Activated CD4-positive, alpha-beta T cell treated with anti-CD3 and anti-CD28 coated beads, Interleukin-2, Interleukin-6, amounts not matched to agents 100 ng/mL and 50 ng/mL, durations not matched to agents 16 hours and 8 hours (primary cell): ENCODE measurements around the gene KIF1A.

Experiments
- DNase-seq: peaks from one replicate; pipeline ENCODE4 v3.0.0-alpha.2; 2020

The KIF1A gene

DNA sequence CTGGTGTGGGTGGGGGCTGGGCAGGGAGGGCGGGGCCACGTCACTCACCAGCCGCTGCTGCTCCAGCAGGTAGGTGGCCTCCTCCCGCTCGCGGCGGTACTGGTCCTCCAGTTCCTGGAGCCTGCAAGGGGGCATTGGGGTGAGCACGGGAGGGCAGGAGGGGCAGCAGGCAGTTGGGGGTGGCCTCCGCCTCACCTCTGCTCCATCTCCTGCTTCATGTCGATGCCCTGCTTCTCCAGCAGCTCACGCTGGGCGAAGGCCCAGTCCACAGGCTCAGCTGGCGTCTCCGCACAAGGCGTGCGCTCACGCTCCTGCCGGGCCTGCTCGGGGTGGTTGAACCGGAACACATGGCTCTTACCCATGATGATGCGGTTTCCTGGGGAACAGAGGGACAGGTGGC lies 57.0 kb downstream of the KIF1A start:
- no peak for DNase-seq

DNA sequence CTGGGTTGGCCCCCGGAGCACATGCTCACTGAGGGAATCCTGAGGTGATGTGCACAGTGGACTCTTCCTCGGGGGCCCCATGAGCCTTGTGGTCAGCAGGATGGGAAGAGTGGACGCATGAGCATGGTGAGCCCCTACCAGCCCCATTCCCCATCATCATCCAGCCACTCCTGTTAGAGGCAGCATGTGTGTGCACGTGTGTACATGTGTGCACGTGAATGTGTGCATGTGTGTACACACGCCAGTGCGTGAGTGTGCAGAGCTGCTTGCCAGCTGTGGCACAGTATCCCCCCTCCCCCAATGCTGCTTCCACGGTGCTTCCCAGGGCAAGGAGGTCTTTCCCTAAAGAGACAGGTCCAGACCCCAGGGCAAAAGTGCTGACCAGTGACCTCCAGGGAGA lies 57.8 kb downstream of the KIF1A start:
- DNase-seq: no peak

- no peak for DNase-seq
These were observed 59.3 kb downstream of the KIF1A start for GRCh38 chr2:240760576-240761246.

DNA sequence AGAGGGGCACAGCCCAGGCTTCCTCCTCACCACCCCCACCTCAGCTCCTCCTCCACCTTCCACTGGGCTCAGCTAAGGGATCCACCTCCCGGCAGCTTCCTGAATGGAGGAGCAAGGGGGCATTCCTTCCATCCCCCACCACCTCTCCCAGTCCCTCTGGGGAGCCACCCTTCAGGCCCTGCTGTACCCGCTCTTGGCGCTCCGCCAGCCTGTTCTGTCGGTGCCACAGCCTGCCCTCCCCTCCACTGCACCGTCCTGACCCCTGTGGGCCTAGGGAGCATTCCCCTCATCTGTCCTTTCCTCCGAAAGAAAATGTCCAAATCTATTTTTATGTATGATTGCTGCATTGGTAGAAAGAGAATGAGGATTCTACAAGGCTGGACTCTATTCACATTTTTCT lies 59.9 kb downstream of the KIF1A start:
- DNase-seq: no peak

DNA sequence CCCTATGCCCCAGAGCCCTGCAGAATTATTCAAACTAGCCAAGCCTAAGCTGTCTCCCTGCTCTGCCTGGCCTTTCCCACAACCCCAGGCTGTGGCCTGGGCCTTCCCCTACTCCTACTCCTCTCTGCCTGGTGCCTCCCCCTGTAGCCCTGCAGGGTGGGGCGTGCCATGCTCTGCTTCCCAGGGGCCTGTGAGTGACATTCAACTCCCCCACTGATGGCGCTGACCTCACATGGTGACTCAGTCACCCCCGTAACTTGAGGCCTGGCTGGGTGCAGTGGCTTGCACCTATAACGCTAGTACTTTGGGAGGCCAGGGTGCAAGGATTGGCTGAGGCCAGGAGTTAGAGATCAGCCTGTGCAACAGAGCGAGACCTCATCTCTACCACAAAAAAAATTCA lies 60.6 kb downstream of the KIF1A start:
- DNase-seq: no peak

DNA sequence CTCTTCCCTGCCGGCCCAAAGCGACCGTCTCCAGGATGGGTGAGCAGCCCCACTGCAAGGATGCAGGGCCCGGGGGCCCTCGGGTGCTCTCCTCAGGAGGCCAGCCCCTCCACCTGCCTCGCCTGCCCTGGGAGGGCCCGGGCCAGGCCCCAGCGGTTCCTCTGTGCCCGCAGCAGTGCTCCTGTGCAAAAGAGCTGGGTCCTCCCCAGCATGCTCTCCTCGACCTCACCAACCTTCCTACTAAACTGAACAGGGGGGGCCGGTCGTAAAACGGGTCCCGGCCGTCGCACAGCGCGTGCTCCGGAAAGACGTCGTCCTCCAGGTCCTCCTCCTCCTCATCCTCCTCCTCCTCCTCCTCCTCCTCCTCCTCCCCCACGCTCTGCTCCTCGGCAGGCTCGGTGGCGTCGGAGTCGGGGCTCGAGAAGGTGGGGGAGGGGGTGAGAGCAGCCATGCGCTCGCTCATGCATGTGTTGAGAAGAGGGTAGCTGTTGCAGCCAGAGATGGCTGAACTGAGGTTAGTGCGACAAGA lies 62.9 kb downstream of the KIF1A start:
- no peak for DNase-seq

GRCh38 chr2:240752209-240752608 lies 67.8 kb downstream of the KIF1A start:
- no peak for DNase-seq

GRCh38 chr2:240750409-240750808 lies 69.6 kb downstream of the KIF1A start:
- no peak for DNase-seq

GRCh38 chr2:240749516-240749915 lies 70.5 kb downstream of the KIF1A start:
- no peak for DNase-seq

GRCh38 chr2:240747256-240747655 lies 72.8 kb downstream of the KIF1A start:
- DNase-seq: no peak

DNA sequence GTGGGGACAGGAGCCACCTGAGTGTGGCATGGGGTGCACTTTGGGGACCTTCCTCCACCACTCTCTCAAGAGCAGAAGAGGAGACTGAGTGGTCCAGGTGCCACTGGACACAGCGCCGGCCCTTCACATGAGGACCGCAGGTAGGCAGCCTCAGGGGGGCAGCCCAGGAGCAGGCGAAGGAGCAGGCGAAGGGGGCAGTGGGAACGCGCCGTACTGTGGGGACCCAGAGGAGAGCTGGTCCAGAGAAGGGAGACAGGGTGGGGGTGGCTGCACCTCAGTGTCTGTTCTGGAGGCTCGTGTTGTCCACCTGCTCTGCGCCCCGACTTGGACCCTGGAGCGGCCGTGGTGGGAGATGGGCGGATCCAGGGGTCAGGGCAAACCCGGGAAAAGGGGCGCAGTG lies 73.3 kb downstream of the KIF1A start:
- DNase-seq: no peak

DNA sequence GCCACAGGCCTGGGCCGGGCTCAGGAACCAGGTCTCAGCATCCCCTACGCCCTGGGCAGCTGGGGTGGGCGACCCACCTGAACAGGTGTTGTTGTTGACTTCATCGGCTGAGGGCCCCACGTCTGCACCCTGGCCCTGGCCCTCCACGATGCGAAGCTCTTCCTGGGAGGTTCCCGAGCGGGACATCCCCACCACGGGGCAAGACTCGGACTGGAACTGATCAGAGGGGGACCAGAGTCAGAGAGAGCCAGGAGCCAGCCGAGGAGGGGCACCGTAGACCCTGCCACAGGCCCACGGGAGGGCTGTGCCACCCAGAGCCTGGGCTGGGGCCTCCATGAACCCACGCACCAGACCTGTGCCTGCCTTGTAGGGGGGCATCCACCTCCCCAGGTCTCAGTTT lies 74.1 kb downstream of the KIF1A start:
- DNase-seq: no peak

- DNase-seq: no peak
These were observed 74.6 kb downstream of the KIF1A start for GRCh38 chr2:240745456-240745855.

DNA sequence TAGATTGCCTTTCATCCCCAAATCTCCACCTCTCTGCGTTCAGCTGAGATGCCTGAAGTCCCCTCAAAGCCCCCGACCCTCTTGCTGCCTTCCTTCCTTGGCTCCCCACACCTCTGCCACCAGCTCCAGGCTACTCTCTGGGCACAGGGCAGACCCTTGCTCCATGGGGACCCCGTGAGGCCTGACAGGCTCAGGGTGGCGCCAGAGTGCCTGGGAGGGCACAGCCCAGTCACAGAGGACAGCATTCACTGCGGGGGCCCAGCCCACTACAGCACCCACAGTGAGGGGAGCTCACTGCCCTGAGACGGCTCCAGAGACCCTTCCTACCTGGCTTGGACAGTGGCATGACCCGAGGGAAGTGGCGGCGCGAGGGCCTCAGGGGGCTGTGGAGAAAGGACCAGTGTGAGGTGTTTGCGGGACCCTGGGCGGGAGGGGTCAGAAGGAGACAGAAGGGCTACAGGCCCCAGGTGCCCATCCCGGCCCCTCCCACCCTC lies 77.4 kb downstream of the KIF1A start:
- no peak for DNase-seq

DNA sequence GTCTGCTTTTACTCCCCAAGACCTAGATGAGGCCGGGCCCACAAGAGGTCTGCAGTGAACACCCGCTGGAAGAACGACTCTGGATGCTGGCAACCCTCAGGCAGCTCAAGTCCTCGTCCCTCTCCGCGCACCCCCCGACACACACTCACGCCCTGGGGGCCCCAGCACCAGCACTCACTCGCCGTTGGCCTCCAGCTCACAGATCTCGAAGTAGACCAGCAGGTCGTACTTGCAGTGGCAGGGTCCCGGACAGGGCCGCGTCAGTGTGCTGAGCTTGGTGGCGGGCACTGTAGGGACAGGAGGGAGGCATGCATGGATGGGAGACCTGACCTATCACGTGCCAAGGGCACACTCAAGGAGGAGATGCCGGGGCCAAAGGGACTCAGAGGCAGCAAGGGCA lies 78.9 kb downstream of the KIF1A start:
- DNase-seq: no peak

DNA sequence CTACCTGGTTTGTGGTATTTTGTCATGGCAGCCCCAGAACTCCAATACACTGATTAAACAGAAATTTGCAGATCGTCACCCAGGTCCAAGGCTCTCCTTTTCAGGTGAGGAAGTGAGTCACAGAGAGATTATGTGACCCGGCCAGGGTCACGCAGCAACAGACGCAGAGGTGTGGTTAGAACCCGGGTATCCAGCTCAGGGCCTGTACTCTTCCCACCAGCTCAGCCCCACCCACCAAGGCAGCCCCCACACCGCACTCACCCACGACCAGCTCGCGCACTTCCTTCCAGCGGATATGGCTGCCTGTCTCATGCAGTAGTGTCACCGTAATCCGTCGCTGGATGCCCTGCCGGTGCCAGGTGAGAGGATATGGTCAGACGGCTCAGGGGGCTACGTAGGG lies 80.2 kb downstream of the KIF1A start:
- DNase-seq: no peak

DNA sequence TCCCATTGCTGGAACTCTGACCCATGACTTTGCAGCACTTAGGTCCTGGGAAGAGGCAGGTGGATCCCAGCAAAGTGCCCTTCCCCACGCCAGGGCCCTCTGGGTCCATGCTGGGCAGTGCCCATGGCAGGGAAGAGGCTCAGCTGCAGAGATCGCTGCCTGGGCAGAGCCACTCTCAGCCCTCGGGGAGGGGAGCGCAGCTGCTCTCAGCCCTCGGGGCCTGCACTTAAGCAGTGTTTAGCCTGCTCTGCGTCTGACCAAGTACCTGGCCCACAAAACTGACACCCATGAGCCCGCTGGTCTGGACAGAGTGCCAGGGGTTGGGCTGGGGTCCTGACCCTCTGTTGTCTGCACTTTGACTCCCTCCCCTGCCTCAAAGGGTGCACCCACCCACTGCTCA lies 82.1 kb downstream of the KIF1A start:
- no peak for DNase-seq

DNA sequence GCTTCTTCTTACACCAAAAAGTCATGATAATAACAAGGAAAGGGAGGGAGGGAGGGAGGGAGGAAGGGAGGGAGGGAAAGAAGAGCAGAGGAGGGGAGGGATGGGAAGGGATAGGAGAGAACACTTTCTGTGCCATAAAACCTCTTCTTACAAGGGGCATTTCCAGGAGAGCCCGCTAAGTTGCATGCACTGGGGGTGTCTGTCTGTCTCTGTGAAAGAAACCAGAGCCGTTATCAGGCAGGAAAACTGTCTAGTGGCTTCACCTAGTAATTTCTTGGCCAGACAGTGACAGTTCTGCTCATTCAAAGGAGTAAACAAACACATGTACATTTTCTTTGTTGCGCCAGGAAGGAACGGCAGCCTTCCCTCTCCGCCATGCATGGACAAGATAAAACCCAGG lies 82.5 kb downstream of the KIF1A start:
- DNase-seq: no peak

GRCh38 chr2:240736281-240737250 lies 83.5 kb downstream of the KIF1A start:
- no peak for DNase-seq

GRCh38 chr2:240735476-240735875 lies 84.5 kb downstream of the KIF1A start:
- no peak for DNase-seq

DNA sequence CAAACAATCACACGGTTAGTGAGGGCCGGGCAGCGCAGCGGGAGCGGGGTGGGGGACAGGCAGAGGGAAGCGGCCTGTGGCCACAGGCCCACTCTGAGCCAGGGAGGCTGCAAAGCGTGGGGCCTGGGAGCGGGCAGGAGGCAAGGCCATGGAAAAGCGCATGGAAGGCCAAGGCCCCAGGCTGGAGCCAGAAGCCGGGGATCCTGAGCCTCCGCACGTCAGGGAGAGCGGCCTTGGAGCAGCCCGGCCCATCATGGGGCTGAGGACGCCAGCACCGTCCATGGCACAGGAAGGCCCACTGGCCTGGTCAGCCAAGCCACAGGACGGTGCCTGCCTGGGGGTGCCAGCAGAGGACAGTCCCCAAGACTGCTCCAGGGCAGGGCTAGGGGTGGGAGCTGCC lies 85.3 kb downstream of the KIF1A start:
- DNase-seq: no peak

DNA sequence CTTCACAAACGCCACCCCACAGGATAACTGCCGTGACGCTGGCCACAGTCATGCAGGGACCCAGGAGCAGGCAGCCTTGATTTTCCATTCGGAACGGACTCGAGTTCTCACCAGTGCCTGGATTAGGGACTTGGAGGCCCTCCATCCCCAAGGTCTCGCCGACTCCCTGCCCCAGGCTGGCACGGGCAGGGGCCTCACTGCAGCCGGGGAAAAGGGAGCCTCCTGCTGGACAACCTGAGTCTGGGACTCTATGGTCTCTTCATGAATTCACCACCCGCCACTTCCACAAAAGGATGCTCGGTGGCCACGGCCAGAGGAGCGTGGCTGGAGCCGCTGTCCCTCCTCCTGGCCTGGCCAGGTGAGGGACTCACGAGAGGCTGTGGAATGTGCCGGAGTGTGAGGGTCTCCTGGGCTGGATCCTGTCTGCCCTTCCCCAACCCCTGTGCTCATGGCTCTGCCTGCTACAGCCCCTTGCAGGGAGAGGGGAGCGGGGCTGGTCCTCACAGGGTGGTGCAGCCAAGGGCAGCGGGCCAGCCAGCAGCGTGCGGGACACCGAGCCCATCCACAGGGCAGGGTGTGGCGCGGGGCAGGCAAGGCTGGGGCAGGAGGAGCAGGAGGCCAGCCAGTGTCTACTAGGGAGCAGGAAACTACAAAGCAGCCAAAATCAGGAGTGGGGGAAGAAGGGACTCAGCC lies 86.1 kb downstream of the KIF1A start:
- DNase-seq: peak; percentile 19

DNA sequence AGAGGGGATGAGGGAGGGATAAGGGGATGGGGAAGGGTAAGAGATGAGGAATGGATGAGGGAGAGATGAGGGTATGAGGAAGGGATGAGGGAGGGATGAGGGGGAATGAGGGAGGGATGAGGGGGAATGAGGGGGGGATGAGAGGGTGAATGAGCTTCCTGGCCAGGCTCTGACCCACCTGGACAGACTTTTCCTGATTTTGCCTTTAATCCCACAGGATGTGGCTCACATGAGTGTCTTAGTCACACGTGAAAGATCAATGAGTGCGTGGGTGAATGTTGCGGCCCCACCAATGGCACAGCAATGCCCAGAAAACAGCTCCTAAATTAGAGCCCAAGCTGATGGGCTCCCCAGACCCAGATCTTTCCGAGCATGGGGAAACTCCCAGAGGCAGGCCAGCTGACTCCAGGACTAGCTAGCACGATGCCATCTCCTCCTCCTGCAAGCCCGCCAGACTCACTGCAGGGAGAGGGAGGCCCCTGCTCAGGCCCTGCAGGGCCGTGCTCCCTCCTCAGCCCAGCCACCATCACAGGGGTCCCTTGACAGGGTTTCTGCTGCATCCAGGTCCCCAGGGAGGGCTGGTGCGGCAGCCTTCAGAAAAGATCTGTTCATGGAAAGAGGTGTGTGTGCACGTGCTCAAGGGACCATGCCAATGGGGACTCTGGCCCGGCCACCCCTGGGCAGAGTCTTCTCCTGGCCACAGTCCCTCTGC lies 87.0 kb downstream of the KIF1A start:
- DNase-seq: no peak
